Endothelial cell (in vitro differentiated cells): ENCODE data around the gene TRAPPC3L. TPM values are rescaled to one million over a fixed set of nuclear protein-coding genes. Genes with fewer than 3 reads are reported as not detected.

Experiments used
- DNase-seq: peaks from one replicate; pipeline ENCODE4 v3.0.0; 2021; ENCODE audit warnings: low spot score
- H3K27ac Mint-ChIP-seq: one replicate; pipeline ENCODE4 v1.8.0; 2021; ENCODE audit warnings: mixed read lengths, inconsistent platforms; ENCODE audit not compliant: unreplicated experiment
- H3K27me3 Mint-ChIP-seq: one replicate; pipeline ENCODE4 v1.8.0; 2021; ENCODE audit warnings: mild to moderate bottlenecking, moderate library complexity, mixed read lengths, inconsistent platforms; ENCODE audit not compliant: unreplicated experiment
- H3K36me3 Mint-ChIP-seq: one replicate; pipeline ENCODE4 v1.8.0; 2021; ENCODE audit warnings: mild to moderate bottlenecking, low read depth, mixed read lengths, inconsistent platforms; ENCODE audit not compliant: unreplicated experiment
- H3K4me1 Mint-ChIP-seq: one replicate; pipeline ENCODE4 v1.8.0; 2021; ENCODE audit warnings: mild to moderate bottlenecking, mixed read lengths, inconsistent platforms; ENCODE audit not compliant: unreplicated experiment
- H3K4me3 Mint-ChIP-seq: one replicate; pipeline ENCODE4 v1.8.0; 2021; ENCODE audit warnings: mild to moderate bottlenecking, mixed read lengths, inconsistent platforms; ENCODE audit not compliant: unreplicated experiment
- H3K9me3 Mint-ChIP-seq: one replicate; pipeline ENCODE4 v1.8.0; 2021; ENCODE audit warnings: mixed read lengths, inconsistent platforms; ENCODE audit not compliant: unreplicated experiment
- total RNA-seq: library from RNA; stranded (reverse); fragmentation: NEBNext Ultra II Directional; extraction: Animal tissue kit (Norgen Biotek cat#: 25700); gene quantifications from one replicate; pipeline ENCODE4 v1.2.1, GENCODE V29; 2021; ENCODE audit not compliant: unreplicated experiment
- TF ChIP-seq, protein P1 (sequence below): fragments of 200-600 bp; sonication (generic); IDR thresholded peaks from one replicate; pipeline ENCODE4 v1.5.0; 2021; ENCODE audit warnings: antibody characterized with exemption; ENCODE audit not compliant: unreplicated experiment

TRAPPC3L gene
- total RNA-seq, 1 donor from 2014 or later = not detected

DNA sequence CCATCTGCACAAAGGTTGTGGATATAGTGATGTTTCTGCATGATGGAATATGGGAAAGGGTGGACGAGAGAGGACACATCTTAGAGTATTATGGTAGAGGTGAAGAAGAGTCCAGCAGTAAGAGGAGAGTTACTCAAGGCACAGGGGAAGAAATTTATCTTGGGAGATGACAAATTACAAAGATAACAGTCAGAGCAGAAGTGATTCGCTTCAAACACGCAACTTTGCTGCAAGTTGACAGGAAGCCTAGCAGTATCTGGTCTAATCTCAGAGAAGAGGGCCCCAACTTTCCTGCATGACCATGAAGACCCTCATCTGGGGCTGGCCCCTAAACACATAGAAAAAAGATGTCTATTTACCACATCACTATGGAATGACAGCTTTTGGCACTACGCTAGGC lies 85.6 kb downstream of the TRAPPC3L start:
- TF ChIP-seq, protein P1, sequence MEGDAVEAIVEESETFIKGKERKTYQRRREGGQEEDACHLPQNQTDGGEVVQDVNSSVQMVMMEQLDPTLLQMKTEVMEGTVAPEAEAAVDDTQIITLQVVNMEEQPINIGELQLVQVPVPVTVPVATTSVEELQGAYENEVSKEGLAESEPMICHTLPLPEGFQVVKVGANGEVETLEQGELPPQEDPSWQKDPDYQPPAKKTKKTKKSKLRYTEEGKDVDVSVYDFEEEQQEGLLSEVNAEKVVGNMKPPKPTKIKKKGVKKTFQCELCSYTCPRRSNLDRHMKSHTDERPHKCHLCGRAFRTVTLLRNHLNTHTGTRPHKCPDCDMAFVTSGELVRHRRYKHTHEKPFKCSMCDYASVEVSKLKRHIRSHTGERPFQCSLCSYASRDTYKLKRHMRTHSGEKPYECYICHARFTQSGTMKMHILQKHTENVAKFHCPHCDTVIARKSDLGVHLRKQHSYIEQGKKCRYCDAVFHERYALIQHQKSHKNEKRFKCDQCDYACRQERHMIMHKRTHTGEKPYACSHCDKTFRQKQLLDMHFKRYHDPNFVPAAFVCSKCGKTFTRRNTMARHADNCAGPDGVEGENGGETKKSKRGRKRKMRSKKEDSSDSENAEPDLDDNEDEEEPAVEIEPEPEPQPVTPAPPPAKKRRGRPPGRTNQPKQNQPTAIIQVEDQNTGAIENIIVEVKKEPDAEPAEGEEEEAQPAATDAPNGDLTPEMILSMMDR = no peak
- no peaks in the 10 kb centered on the region for H3K36me3 Mint-ChIP-seq
- H3K4me1 Mint-ChIP-seq = peaks cover 12% of the 10 kb centered on the region
- no peak overlapping the region for H3K27ac Mint-ChIP-seq
- no peak for DNase-seq
- no peak overlapping the region for H3K4me3 Mint-ChIP-seq
- H3K27me3 Mint-ChIP-seq = peaks cover 2% of the 10 kb centered on the region
- no peaks in the 10 kb centered on the region for H3K9me3 Mint-ChIP-seq

DNA sequence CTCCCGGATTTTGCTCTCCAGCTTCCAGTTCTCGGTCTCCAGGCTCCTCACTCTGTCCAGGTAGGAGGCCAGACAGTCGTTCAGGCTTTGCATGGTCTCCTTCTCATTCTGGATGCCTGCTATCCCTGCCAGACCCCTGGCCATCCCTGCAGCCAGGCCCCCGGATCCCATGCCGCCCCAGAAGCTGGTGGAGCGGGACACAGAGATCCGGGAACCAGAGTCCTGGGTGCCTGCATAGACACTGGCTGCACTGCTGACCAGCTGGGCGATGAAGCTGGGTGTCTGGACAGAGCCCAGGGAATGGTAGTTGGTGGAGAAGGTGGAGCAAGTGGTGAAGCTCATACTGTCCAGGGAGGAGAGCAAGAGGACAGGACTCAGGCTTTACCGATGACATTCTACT lies 87.2 kb downstream of the TRAPPC3L start:
- peaks cover 14% of the 10 kb centered on the region for H3K4me1 Mint-ChIP-seq
- peaks cover 2% of the 10 kb centered on the region for H3K27me3 Mint-ChIP-seq
- TF ChIP-seq, protein P1 = no peak

DNA sequence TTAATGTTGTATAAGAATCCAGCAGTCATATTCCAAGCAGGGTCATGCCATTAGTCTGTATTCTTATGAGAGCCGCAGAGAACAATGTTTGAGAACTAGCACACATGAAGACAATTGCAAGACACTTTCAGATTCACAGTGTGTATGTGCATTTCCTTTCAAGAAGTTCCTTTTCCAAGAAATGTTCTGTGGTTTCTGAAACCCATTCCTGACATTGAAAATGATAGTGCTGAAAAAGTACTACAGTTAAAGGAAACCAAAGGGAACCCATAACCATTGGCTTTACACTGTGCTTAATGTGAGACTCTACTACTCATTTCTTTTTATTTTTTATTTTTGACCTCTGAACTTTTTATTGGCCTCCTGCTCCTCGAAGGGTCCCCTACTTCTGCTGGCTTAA lies 88.6 kb downstream of the TRAPPC3L start:
- TF ChIP-seq, protein P1 = no peak
- Mint-ChIP-seq H3K27ac (no peak overlapping the region), H3K36me3 (no peaks in the 10 kb centered on the region), H3K27me3 (peaks cover 2% of the 10 kb centered on the region), H3K9me3 (no peaks in the 10 kb centered on the region), H3K4me3 (no peak overlapping the region), H3K4me1 (peaks cover 11% of the 10 kb centered on the region)
- no peak for DNase-seq

More for the DNA sequence above, 87.2 kb downstream of the TRAPPC3L start:
- H3K27ac Mint-ChIP-seq = no peak overlapping the region
- no peak overlapping the region for H3K4me3 Mint-ChIP-seq
- no peak for DNase-seq
- H3K9me3 Mint-ChIP-seq = no peaks in the 10 kb centered on the region
- no peaks in the 10 kb centered on the region for H3K36me3 Mint-ChIP-seq

DNA sequence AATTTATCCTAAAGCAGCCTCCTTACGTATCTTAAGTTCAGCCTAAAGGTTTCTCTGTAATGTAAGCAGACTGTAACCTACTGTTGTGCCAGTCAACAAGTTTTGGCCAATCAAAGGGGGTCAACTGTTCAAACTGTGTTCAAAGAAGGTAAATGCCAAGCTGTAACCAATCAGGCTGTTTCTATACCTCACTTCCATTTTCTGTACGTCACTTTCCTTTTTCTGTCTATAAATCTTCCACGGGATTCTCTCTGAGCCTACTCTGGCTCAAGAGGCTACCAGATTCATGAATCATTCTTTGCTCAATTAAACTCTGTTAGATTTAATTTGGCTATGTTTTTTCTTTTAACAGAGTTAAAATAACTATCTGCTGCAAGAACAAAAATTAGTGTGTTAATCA lies 89.4 kb downstream of the TRAPPC3L start:
- Mint-ChIP-seq H3K27ac (no peak overlapping the region), H3K27me3 (peaks cover 2% of the 10 kb centered on the region), H3K4me1 (peaks cover 13% of the 10 kb centered on the region), H3K36me3 (no peaks in the 10 kb centered on the region), H3K4me3 (no peak overlapping the region), H3K9me3 (no peaks in the 10 kb centered on the region)
- TF ChIP-seq, protein P1 = no peak
- no peak for DNase-seq

DNA sequence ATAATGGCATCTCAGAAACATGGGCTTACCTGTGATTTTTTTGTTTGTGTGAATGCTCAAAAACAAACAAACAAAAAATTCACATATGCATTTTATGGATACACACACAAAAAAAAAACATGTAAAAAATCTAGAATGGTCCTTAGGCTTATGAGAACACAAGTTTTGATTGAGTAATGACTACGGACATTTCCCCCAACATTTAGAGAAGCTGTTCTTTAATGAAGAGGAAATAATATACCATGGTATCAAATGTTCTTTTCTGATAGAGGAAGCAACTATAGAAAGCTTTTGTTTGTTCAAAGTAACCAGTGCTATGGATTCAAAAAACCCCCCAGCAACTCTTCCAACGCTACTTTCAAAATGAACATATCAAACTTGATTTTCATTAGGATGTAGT lies 93.0 kb downstream of the TRAPPC3L start:
- DNase-seq = no peak
- Mint-ChIP-seq H3K4me3 (no peak overlapping the region), H3K27ac (no peak overlapping the region), H3K27me3 (peaks cover 2% of the 10 kb centered on the region), H3K4me1 (peaks cover 38% of the 10 kb centered on the region), H3K36me3 (no peaks in the 10 kb centered on the region), H3K9me3 (no peaks in the 10 kb centered on the region)
- TF ChIP-seq, protein P1 = no peak
